CD4-positive, CD25-positive, alpha-beta regulatory T cell (primary cell): ENCODE measurements around the gene PIM3. TPM values are rescaled to one million over a fixed set of nuclear protein-coding genes. Genes with fewer than 3 reads are reported as not detected.
A peak's percentile ranks its signal among the peaks of the same experiment; 100 is the strongest.

Experiments used
- ATAC-seq, 2 donors: fragments of 150-1000 bp; cut with Tn5 transposase; one replicate each; pipeline ENCODE4 v1.10.0; 2021; ENCODE audit warnings: low read depth in 2 of 2, moderate number of reproducible peaks in 2 of 2, moderate library complexity in 1 of 2
- DNase-seq, 3 donors: peaks; one replicate each; pipeline versions ENCODE4 v3.0.0 to v3.0.0-alpha.2; 2012 to 2022; ENCODE audit warnings: mixed read lengths in 1 of 3
- H3K27ac ChIP-seq: one replicate; pipeline ENCODE4 v1.7.0; 2013; ENCODE audit warnings: mild to moderate bottlenecking, low read length; ENCODE audit not compliant: insufficient read depth, poor library complexity, severe bottlenecking
- H3K27me3 ChIP-seq: one replicate; pipeline ENCODE4 v1.7.0; 2013; ENCODE audit warnings: low read length; ENCODE audit not compliant: control insufficient read depth, insufficient read depth
- H3K36me3 ChIP-seq: one replicate; pipeline ENCODE4 v1.7.0; 2013; ENCODE audit warnings: mild to moderate bottlenecking, low read length, moderate library complexity; ENCODE audit not compliant: control insufficient read depth, insufficient read depth
- H3K4me1 ChIP-seq: 2 replicates; pipeline ENCODE4 v1.7.0; 2013; ENCODE audit warnings: mild to moderate bottlenecking, low read length; ENCODE audit not compliant: insufficient read depth, control insufficient read depth, poor library complexity, severe bottlenecking
- H3K4me3 ChIP-seq: one replicate; pipeline ENCODE4 v1.7.0; 2013; ENCODE audit warnings: low read depth, mild to moderate bottlenecking, low read length, moderate library complexity
- H3K9me3 ChIP-seq, 2 experiments: 1 replicate in 1 of 2; 2 replicates in 1 of 2; pipeline ENCODE4 v1.7.0; 2013; ENCODE audit warnings: low read length in 2 of 2, mild to moderate bottlenecking in 1 of 2, moderate library complexity in 1 of 2; ENCODE audit not compliant: control insufficient read depth in 2 of 2
- H3K27ac Mint-ChIP-seq, 3 donors: one replicate each; pipeline ENCODE4 v1.8.0; 2020 to 2022; ENCODE audit warnings: mild to moderate bottlenecking in 3 of 3, mixed read lengths in 3 of 3, moderate library complexity in 2 of 3
- H3K27me3 Mint-ChIP-seq: one replicate; pipeline ENCODE4 v1.8.0; 2022; ENCODE audit warnings: mild to moderate bottlenecking, mixed read lengths
- H3K36me3 Mint-ChIP-seq: one replicate; pipeline ENCODE4 v1.8.0; 2020; ENCODE audit warnings: mixed read lengths
- H3K4me1 Mint-ChIP-seq, 4 donors: one replicate each; pipeline ENCODE4 v1.8.0; 2020 to 2022; ENCODE audit warnings: mixed read lengths in 4 of 4, mild to moderate bottlenecking in 1 of 4
- H3K4me3 Mint-ChIP-seq, 4 donors: one replicate each; pipeline ENCODE4 v1.8.0; 2020 to 2022; ENCODE audit warnings: mild to moderate bottlenecking in 4 of 4, mixed read lengths in 4 of 4, moderate library complexity in 3 of 4
- H3K9me3 Mint-ChIP-seq, 7 donors: one replicate each; pipeline ENCODE4 v1.8.0; 2020 to 2022; ENCODE audit warnings: mixed read lengths in 7 of 7, mild to moderate bottlenecking in 3 of 7, moderate library complexity in 2 of 7
- polyA plus RNA-seq, 4 donors: library from polyadenylated mRNA; unstranded; fragments of 300-500 nt; fragmentation: Illumina TruSeq; gene quantifications; one replicate each; pipeline ENCODE4 v1.2.3, GENCODE V29; 2021
- total RNA-seq: library from RNA; stranded (reverse); gene quantifications from one replicate; pipeline ENCODE4 v1.2.3, GENCODE V29; 2022

The PIM3 gene
- total and polyA plus RNA-seq, 5 donors from 2014 or later = 34.0 to 294 (median 41.3) TPM

DNA sequence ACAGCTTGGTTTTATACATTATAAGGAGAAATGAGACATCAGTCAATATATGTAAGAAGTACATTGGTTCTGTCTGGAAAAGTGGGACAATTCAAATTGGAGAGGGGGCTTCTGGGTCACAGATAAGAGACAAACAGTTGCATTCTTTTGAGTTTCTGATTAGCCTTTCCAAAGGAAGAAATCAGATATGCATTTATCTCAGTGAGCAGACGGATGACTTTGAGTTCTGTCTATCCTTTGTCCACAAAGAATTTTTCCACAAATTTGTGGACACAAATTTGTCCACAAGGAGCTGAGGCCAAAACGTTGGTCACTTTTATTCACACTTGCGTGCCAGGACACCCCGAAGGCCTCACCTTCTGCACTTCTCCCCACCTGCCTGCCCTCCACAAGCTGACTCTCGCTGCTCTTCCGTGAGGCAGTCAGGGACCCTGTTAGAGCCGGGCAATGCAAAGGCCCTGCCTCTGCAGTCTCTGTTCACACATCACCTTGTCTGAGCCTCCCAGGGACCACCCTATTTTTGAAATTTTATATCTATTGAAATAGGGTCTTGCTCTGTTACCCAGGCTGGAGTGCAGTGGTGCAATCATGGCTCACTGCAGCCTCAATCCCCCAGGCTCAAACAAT, 31.4 kb downstream of the PIM3 start:
- Mint-ChIP-seq H3K27me3 (peaks cover 9% of the 10 kb centered on the region), H3K36me3 (no peaks in the 10 kb centered on the region), H3K9me3 (peaks cover 0 to 11% (median 2%) of the 10 kb centered on the region in 7 donors), H3K27ac (no peak overlapping the region), H3K4me3 (no peak overlapping the region), H3K4me1 (peaks cover 0 to 10% (median 5%) of the 10 kb centered on the region in 4 donors)
- no peaks in the 10 kb centered on the region for H3K36me3 ChIP-seq
- no peak overlapping the region for H3K27ac ChIP-seq
- H3K4me1 ChIP-seq = peaks cover 5% of the 10 kb centered on the region
- no peak for ATAC-seq
- H3K4me3 ChIP-seq = no peak overlapping the region
- H3K27me3 ChIP-seq = peaks cover 3% of the 10 kb centered on the region
- peaks cover 5 to 12% of the 10 kb centered on the region in 2 experiments for H3K9me3 ChIP-seq
- no peak for DNase-seq

DNA sequence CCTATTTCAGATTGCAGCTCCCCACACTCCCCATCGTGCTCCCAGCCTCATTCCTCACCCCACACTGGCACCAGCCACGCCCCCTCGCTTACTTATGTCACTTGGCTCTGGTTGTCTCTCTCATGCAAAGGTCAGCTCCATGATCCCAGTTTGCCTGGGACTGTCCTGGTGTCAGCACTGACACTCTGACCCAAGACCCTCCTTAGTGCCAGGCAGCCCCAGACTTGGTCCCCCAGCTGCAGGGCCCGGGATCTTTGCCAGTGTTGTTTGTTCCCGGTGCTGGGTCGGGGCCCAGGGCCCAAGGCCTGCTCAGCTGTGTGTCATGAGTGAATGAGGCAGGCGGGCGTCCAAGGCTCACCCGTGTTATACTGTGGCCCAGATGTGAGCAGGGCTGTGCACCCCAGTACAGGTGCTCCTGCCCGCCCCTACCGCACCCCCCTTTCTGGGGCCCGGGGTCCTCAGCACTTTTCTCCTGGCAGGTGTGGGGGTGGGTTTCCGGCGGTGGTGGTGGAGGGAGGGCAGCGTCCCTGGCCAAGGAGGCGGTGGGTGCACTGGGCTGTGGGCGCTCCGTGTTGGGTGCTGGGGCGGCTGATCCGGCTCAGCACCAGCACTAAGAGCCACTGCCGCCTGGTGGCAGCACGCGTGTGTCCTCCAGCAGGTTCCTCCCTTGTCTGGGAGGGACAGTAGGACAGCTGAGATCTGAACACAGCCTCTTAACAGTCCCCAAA, 32.5 kb downstream of the PIM3 start:
- H3K36me3 ChIP-seq = no peaks in the 10 kb centered on the region
- Mint-ChIP-seq H3K4me1 (peaks cover 0 to 10% (median 5%) of the 10 kb centered on the region in 4 donors), H3K27ac (peak overlapping the region in 1 of 3 donors; percentile 65)

DNA sequence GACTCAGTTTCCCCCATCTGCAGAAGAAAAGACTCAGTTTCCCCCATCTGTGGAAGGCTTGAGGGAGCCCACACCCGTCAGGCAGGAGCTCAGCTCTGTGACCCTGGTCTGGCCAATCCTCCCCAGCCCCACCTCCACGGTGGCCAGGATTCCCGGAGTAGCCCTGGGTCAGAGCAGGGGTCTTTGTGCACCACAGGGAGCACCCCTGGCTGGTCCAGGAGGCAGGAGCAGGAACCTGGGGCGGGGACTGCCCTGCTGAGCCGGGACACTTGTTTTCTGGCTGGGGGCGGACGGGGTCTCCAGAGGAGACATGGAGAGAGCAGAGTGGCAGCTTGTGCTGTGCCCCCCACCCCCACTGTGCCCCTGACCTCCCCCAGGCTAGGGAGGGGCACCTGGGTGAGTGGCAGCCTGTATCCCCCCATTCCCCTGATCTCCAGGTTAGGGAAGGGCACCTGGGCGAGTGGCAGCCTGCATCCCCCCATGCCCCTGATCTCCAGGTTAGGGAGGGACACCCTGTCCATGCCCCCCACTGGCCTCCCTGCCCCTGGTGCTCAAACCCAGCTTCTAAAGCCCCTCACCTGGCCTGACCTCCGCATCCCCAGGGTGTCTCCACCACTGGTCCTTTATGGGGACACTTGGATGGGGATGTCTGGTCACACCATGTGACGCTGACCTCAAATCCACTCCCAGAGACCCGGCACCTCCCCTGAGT, 33.2 kb downstream of the PIM3 start:
- Mint-ChIP-seq H3K36me3 (no peaks in the 10 kb centered on the region), H3K4me1 (peaks cover 0 to 16% (median 5%) of the 10 kb centered on the region in 4 donors), H3K27ac (no peak overlapping the region), H3K4me3 (no peak overlapping the region), H3K9me3 (peaks cover 0 to 6% (median 2%) of the 10 kb centered on the region in 7 donors), H3K27me3 (peaks cover 4% of the 10 kb centered on the region)
- H3K4me3 ChIP-seq = no peak overlapping the region
- ATAC-seq = no peak
- H3K27ac ChIP-seq = no peak overlapping the region
- H3K27me3 ChIP-seq = no peaks in the 10 kb centered on the region
- H3K4me1 ChIP-seq = peaks cover 5% of the 10 kb centered on the region
- DNase-seq = no peak
- no peaks in the 10 kb centered on the region for H3K36me3 ChIP-seq
- H3K9me3 ChIP-seq = peaks cover 5 to 12% of the 10 kb centered on the region in 2 experiments

More for the DNA sequence above, 32.5 kb downstream of the PIM3 start:
- H3K27me3 Mint-ChIP-seq = peaks cover 9% of the 10 kb centered on the region
- ATAC-seq (peak; percentile 83 to 84), DNase-seq (peak in 2 of 3 donors; percentile 63 to 79)
- no peak overlapping the region for H3K4me3 Mint-ChIP-seq
- no peak overlapping the region for H3K4me3 ChIP-seq
- peaks cover 5% of the 10 kb centered on the region for H3K4me1 ChIP-seq
- H3K27ac ChIP-seq = no peak overlapping the region
- no peaks in the 10 kb centered on the region for H3K36me3 Mint-ChIP-seq
- peaks cover 5 to 12% of the 10 kb centered on the region in 2 experiments for H3K9me3 ChIP-seq
- peaks cover 0 to 11% (median 2%) of the 10 kb centered on the region in 7 donors for H3K9me3 Mint-ChIP-seq
- H3K27me3 ChIP-seq = no peaks in the 10 kb centered on the region

DNA sequence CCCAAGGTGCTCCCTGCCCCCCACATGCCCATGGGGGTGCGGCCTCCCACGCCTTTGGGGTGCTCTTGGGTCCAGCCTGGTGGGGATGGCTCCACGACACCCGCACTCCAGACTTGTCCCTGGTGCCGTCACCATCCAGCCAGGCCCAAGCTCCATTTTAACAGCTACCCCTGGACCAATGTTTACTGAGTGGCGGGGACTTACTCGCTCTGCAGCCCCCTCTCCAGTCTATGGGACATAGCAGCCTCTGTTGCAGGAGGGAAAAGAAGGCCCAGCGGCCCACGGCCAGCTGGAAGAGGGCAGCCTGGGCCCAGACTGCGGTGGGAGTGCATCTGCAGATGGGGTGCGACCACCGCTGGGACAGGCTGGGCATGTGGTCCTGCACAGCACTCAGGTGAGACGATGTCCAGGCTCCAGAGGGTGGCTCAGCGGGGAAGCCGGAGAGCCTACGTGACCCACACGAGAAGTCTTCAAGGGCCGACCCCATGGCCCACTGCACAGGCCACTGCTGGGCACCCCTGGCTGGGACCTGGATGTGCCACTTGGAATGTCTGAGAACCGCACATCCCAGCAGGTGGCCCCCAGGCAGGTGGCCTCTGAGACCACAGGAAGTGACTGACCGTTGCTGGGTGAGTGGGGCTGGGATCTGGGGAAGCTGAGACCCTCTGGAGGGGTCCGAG, 33.9 kb downstream of the PIM3 start:
- Mint-ChIP-seq H3K4me1 (peaks cover 0 to 19% (median 5%) of the 10 kb centered on the region in 4 donors), H3K36me3 (no peaks in the 10 kb centered on the region), H3K27me3 (peaks cover 4% of the 10 kb centered on the region), H3K9me3 (peaks cover 0 to 6% (median 2%) of the 10 kb centered on the region in 7 donors), H3K4me3 (no peak overlapping the region), H3K27ac (no peak overlapping the region)
- peaks cover 5% of the 10 kb centered on the region for H3K4me1 ChIP-seq
- no peaks in the 10 kb centered on the region for H3K27me3 ChIP-seq
- no peak for DNase-seq
- H3K36me3 ChIP-seq = no peaks in the 10 kb centered on the region
- H3K9me3 ChIP-seq = peaks cover 5 to 12% of the 10 kb centered on the region in 2 experiments
- no peak for ATAC-seq
- H3K27ac ChIP-seq = no peak overlapping the region
- H3K4me3 ChIP-seq = no peak overlapping the region

DNA sequence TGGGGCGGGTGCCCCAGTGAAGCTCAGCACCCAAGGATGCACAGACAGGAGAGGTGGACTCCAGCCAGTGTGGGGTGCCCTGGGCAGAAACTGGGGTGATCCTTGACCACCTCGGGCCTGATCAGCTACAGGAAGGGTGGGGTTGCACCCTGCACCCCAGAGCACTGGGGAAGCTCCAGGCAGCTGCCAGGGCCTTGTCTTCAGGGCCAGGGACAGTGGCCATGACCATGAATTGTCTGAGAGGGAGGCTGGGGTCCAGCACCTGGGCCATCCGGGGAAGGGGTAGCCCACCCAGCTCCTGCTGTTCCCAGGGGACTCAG, 34.4 kb downstream of the PIM3 start:
- ATAC-seq (no peak), DNase-seq (no peak)
- Histone ChIP-seq H3K36me3 (no peaks in the 10 kb centered on the region), H3K9me3 (peaks cover 5 to 12% of the 10 kb centered on the region in 2 experiments), H3K27me3 (no peaks in the 10 kb centered on the region), H3K27ac (no peak overlapping the region), H3K4me1 (peaks cover 5% of the 10 kb centered on the region), H3K4me3 (no peak overlapping the region)
- Mint-ChIP-seq H3K36me3 (no peaks in the 10 kb centered on the region), H3K27ac (no peak overlapping the region), H3K4me1 (peaks cover 0 to 19% (median 5%) of the 10 kb centered on the region in 4 donors), H3K4me3 (no peak overlapping the region), H3K27me3 (peaks cover 4% of the 10 kb centered on the region), H3K9me3 (peaks cover 0 to 6% (median 2%) of the 10 kb centered on the region in 7 donors)

DNA sequence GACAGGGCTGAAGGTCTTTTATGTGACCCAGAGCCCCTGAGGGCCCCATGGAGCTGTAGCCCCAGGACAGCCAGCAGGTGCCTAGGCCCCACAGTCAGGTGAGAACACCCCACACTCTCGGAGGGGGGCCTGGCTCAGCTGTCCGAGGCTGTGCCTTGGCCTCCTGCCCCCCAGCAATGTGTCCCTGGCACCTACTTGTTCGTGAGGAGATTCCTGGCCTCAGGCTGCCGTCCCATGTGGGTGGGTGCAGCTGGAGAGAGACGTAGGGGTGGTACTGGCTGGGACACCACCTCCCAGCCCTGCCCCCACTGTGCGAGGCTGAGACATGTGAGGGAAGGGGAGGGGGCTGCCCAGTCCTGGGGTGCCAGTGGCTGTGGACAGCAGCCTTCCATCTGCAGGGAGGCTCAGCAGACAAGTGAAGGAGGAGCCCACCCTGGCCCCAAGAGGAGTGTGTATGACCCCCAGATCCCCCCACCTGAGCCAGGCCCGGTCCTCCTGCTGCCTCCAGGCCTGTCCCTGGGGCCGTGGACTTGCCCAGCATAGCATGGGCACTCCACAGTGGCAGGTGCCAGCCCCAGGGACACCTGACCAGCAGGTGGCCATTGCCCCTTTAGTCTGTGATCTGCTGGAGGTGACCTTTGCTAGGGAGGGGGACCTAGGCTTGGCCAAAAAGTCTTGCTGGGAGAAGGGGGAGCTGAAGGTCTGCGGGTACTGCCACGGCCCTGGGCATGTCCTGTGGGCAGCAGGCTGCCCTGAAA, 35.0 kb downstream of the PIM3 start:
- Mint-ChIP-seq H3K9me3 (peaks cover 0 to 6% (median 2%) of the 10 kb centered on the region in 7 donors), H3K27me3 (peaks cover 4% of the 10 kb centered on the region), H3K4me3 (no peak overlapping the region), H3K27ac (no peak overlapping the region), H3K4me1 (peaks cover 0 to 19% (median 5%) of the 10 kb centered on the region in 4 donors), H3K36me3 (no peaks in the 10 kb centered on the region)
- H3K36me3 ChIP-seq = no peaks in the 10 kb centered on the region
- H3K4me3 ChIP-seq = no peak overlapping the region
- H3K27ac ChIP-seq = no peak overlapping the region
- ATAC-seq = no peak
- H3K4me1 ChIP-seq = peaks cover 5% of the 10 kb centered on the region
- no peaks in the 10 kb centered on the region for H3K27me3 ChIP-seq
- H3K9me3 ChIP-seq = peaks cover 5 to 10% of the 10 kb centered on the region in 2 experiments
- DNase-seq = no peak

DNA sequence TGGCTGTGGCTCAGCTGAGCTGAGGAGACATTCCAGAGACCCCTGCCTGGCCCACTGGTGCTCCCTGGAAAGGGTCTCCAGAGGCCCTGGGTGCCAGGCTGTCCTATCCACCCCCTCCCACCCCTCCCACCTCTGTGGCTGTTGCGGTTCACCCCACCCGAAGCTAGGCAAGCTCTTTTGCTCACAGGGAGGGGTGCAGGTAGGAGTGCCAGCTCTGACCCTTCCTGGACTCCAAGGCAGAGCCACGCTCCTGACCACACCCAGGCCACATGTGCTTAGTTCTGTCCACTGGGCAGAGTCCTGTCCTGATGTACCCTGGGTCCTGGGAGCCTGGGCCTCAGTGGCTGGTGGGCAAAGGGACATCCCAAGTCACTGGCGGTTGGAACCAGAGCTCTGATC, 35.5 kb downstream of the PIM3 start:
- ATAC-seq (no peak), DNase-seq (no peak)
- H3K27me3 Mint-ChIP-seq = peaks cover 3% of the 10 kb centered on the region
- Histone ChIP-seq H3K4me3 (no peak overlapping the region), H3K27me3 (no peaks in the 10 kb centered on the region), H3K27ac (no peak overlapping the region), H3K36me3 (no peaks in the 10 kb centered on the region), H3K4me1 (peaks cover 5% of the 10 kb centered on the region), H3K9me3 (peaks cover 2 to 4% of the 10 kb centered on the region in 2 experiments)
- H3K4me1 Mint-ChIP-seq = peaks cover 0 to 19% (median 5%) of the 10 kb centered on the region in 4 donors
- no peaks in the 10 kb centered on the region for H3K36me3 Mint-ChIP-seq
- H3K27ac Mint-ChIP-seq = no peak overlapping the region
- no peak overlapping the region for H3K4me3 Mint-ChIP-seq
- peaks cover 0 to 6% (median under 1%) of the 10 kb centered on the region in 7 donors for H3K9me3 Mint-ChIP-seq
